Mesodermal cell (in vitro differentiated cells): ENCODE data around the gene INS.

Source experiments
- H3K27ac ChIP-seq: 2 replicates; pipeline ENCODE4 v1.7.0; 2013; ENCODE audit warnings: mild to moderate bottlenecking, low read depth, low read length, moderate library complexity; ENCODE audit not compliant: severe bottlenecking
- H3K36me3 ChIP-seq: 2 replicates; pipeline ENCODE4 v1.7.1; 2013; ENCODE audit warnings: mild to moderate bottlenecking, low read length, moderate library complexity; ENCODE audit not compliant: control insufficient read depth, insufficient read depth
- H3K4me1 ChIP-seq: one replicate; pipeline ENCODE4 v1.7.1; 2013; ENCODE audit warnings: mild to moderate bottlenecking, low read length; ENCODE audit not compliant: insufficient read depth, control insufficient read depth, poor library complexity, severe bottlenecking
- H3K4me3 ChIP-seq: 2 replicates; pipeline ENCODE4 v1.7.0; 2013; ENCODE audit warnings: low read length, control low read depth, mild to moderate bottlenecking; ENCODE audit not compliant: insufficient read depth, poor library complexity, severe bottlenecking; ENCODE audit errors: extremely low read depth
- H3K9me3 ChIP-seq: 2 replicates; pipeline ENCODE4 v1.7.1; 2013; ENCODE audit warnings: mild to moderate bottlenecking, low read length, moderate library complexity; ENCODE audit not compliant: control insufficient read depth
- WGBS, 2 experiments: methylation state at CpG; one replicate each; pipeline ENCODE4 v1.1.5; 2013; ENCODE audit warnings: missing lambda C conversion rate in 2 of 2; ENCODE audit not compliant: insufficient coverage in 2 of 2; 5-methylcytosine and 5-hydroxymethylcytosine counted together

Gene INS

GRCh38 chr11:2135018-2135569, 25.9 kb downstream of the INS start:
- 85 to 92% methylated on average over 23 to 24 of the region's 26 CpGs for WGBS, 2 experiments
- H3K4me1 ChIP-seq = peaks cover 5% of the 10 kb centered on the region
- no peak overlapping the region for H3K4me3 ChIP-seq
- H3K9me3 ChIP-seq = no peaks in the 10 kb centered on the region
- peaks cover 7% of the 10 kb centered on the region for H3K36me3 ChIP-seq
- H3K27ac ChIP-seq = no peak overlapping the region

- Histone ChIP-seq H3K27ac (no peak overlapping the region), H3K36me3 (peaks cover 7% of the 10 kb centered on the region), H3K9me3 (no peaks in the 10 kb centered on the region), H3K4me1 (peaks cover 5% of the 10 kb centered on the region), H3K4me3 (no peak overlapping the region)
- 85 to 93% methylated on average over 5 to 8 of the region's 19 CpGs for WGBS, 2 experiments
Measured at GRCh38 chr11:2134022-2135010, 26.7 kb downstream of the INS start.

- H3K36me3 ChIP-seq = peaks cover 7% of the 10 kb centered on the region
- H3K4me3 ChIP-seq = no peak overlapping the region
- no peaks in the 10 kb centered on the region for H3K9me3 ChIP-seq
- no peak overlapping the region for H3K27ac ChIP-seq
- WGBS, 2 experiments = 68 to 75% methylated on average over 29 to 30 of the region's 33 CpGs
- peaks cover 5% of the 10 kb centered on the region for H3K4me1 ChIP-seq
Measured at GRCh38 chr11:2133241-2134021, 27.6 kb downstream of the INS start.

- WGBS, 2 experiments = 63 to 73% methylated on average over 19 to 23 of the region's 24 CpGs
- Histone ChIP-seq H3K9me3 (no peaks in the 10 kb centered on the region), H3K27ac (no peak overlapping the region)
Measured at GRCh38 chr11:2132874-2133240, 28.2 kb downstream of the INS start.

GRCh38 chr11:2132246-2132645, 28.8 kb downstream of the INS start:
- no peak overlapping the region for H3K4me3 ChIP-seq
- H3K9me3 ChIP-seq = no peaks in the 10 kb centered on the region
- H3K27ac ChIP-seq = no peak overlapping the region
- H3K4me1 ChIP-seq = peaks cover 5% of the 10 kb centered on the region
- 70 to 92% methylated on average over 2 to 5 of the region's 6 CpGs for WGBS, 2 experiments
- H3K36me3 ChIP-seq = peaks cover 7% of the 10 kb centered on the region

More at GRCh38 chr11:2132874-2133240, 28.2 kb downstream of the INS start:
- Histone ChIP-seq H3K4me3 (no peak overlapping the region), H3K4me1 (peaks cover 5% of the 10 kb centered on the region), H3K36me3 (peaks cover 7% of the 10 kb centered on the region)

GRCh38 chr11:2131371-2132236, 29.4 kb downstream of the INS start:
- Histone ChIP-seq H3K27ac (no peak overlapping the region), H3K4me1 (peaks cover 5% of the 10 kb centered on the region), H3K36me3 (peaks cover 7% of the 10 kb centered on the region), H3K9me3 (no peaks in the 10 kb centered on the region), H3K4me3 (no peak overlapping the region)
- 85% methylated on average over 21 to 27 of the region's 28 CpGs for WGBS, 2 experiments

- Histone ChIP-seq H3K36me3 (peaks cover 5% of the 10 kb centered on the region), H3K9me3 (no peaks in the 10 kb centered on the region), H3K4me3 (no peak overlapping the region), H3K4me1 (peaks cover 3% of the 10 kb centered on the region), H3K27ac (no peak overlapping the region)
- 94 to 99% methylated on average over 11 to 14 of the region's 18 CpGs for WGBS, 2 experiments
Measured at GRCh38 chr11:2130881-2131352, 30.1 kb downstream of the INS start.

- H3K27ac ChIP-seq = no peak overlapping the region
- WGBS, 2 experiments = 94 to 98% methylated on average over 16 to 17 of the region's 25 CpGs
Measured at GRCh38 chr11:2129699-2130366, 31.2 kb downstream of the INS start.

GRCh38 chr11:2129308-2129698, 31.7 kb downstream of the INS start:
- no peak overlapping the region for H3K27ac ChIP-seq
- peaks cover 5% of the 10 kb centered on the region for H3K36me3 ChIP-seq
- 95% methylated on average over 14 to 17 of the region's 17 CpGs for WGBS, 2 experiments
- no peaks in the 10 kb centered on the region for H3K4me1 ChIP-seq
- H3K9me3 ChIP-seq = no peaks in the 10 kb centered on the region
- no peak overlapping the region for H3K4me3 ChIP-seq

More at GRCh38 chr11:2129699-2130366, 31.2 kb downstream of the INS start:
- H3K36me3 ChIP-seq = peaks cover 5% of the 10 kb centered on the region
- H3K4me3 ChIP-seq = no peak overlapping the region
- H3K4me1 ChIP-seq = no peaks in the 10 kb centered on the region
- H3K9me3 ChIP-seq = no peaks in the 10 kb centered on the region
